KG1 (cell line): ENCODE data around the gene CNTFR.

ENCODE experiments used
- DNase-seq: peaks from one replicate; lab custom pipeline; 2025; lab: John Stamatoyannopoulos, UW

The CNTFR gene

GRCh38 chr9:34590381-34591247 is 1.1 kb upstream of the CNTFR start:
- no peak for DNase-seq

GRCh38 chr9:34588671-34589635 is 571 bp downstream of the CNTFR start:
- DNase-seq, result no peak

- no peak for DNase-seq
Observed at GRCh38 chr9:34587271-34587670, 2.3 kb downstream of the CNTFR start.

- DNase-seq, result no peak
Observed at GRCh38 chr9:34585946-34586669, 3.4 kb downstream of the CNTFR start.

- no peak for DNase-seq
Observed at GRCh38 chr9:34584970-34585369, 4.6 kb downstream of the CNTFR start.

GRCh38 chr9:34582787-34583186 is 6.7 kb downstream of the CNTFR start:
- no peak for DNase-seq

- no peak for DNase-seq
Observed at GRCh38 chr9:34581318-34581717, 8.2 kb downstream of the CNTFR start.

GRCh38 chr9:34580358-34580757 is 9.2 kb downstream of the CNTFR start:
- DNase-seq, result no peak

- no peak for DNase-seq
Observed at GRCh38 chr9:34579808-34580163, 9.7 kb downstream of the CNTFR start.

GRCh38 chr9:34579104-34579807 is 10.3 kb downstream of the CNTFR start:
- no peak for DNase-seq

GRCh38 chr9:34578241-34579103 is 11.1 kb downstream of the CNTFR start:
- DNase-seq, result no peak

GRCh38 chr9:34577400-34578240 is 11.9 kb downstream of the CNTFR start:
- no peak for DNase-seq

GRCh38 chr9:34576597-34577399 is 12.7 kb downstream of the CNTFR start:
- no peak for DNase-seq

GRCh38 chr9:34575862-34576596 is 13.5 kb downstream of the CNTFR start:
- DNase-seq, result no peak

GRCh38 chr9:34575241-34575640 is 14.3 kb downstream of the CNTFR start:
- no peak for DNase-seq

- no peak for DNase-seq
Observed at GRCh38 chr9:34574571-34574970, 15.0 kb downstream of the CNTFR start.

- DNase-seq, result no peak
Observed at GRCh38 chr9:34573599-34574325, 15.8 kb downstream of the CNTFR start.
